ENCODE measurements around the gene CXCL9. TPM values are rescaled to one million over a fixed set of nuclear protein-coding genes. Genes with fewer than 3 reads are reported as not detected.
"Not testable (repeated sequence)": the region's sequence is repeated elsewhere in the genome, so short reads cannot be mapped to it uniquely, and the experiment has no call there.

Gene CXCL9
- polyA plus RNA-seq, 3 donors, result 0.46 to 0.95 (median 0.55) TPM

- Mint-ChIP-seq H3K27me3 (ENCODE audit: low read depth in 3 of 3) (peaks cover 0 to 2% (median 1%) of the 10 kb centered on the region in 3 donors), H3K4me1 (peaks cover 44% of the 10 kb centered on the region), H3K9me3 (no peaks in the 10 kb centered on the region), H3K27ac (no peak overlapping the region), H3K4me3 (no peak overlapping the region), H3K36me3 (no peaks in the 10 kb centered on the region)
- TF ChIP-seq, protein P1, sequence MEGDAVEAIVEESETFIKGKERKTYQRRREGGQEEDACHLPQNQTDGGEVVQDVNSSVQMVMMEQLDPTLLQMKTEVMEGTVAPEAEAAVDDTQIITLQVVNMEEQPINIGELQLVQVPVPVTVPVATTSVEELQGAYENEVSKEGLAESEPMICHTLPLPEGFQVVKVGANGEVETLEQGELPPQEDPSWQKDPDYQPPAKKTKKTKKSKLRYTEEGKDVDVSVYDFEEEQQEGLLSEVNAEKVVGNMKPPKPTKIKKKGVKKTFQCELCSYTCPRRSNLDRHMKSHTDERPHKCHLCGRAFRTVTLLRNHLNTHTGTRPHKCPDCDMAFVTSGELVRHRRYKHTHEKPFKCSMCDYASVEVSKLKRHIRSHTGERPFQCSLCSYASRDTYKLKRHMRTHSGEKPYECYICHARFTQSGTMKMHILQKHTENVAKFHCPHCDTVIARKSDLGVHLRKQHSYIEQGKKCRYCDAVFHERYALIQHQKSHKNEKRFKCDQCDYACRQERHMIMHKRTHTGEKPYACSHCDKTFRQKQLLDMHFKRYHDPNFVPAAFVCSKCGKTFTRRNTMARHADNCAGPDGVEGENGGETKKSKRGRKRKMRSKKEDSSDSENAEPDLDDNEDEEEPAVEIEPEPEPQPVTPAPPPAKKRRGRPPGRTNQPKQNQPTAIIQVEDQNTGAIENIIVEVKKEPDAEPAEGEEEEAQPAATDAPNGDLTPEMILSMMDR (IDR thresholded peaks at IDR 0.05), result no peak
- intact Hi-C loops (cut with micrococcal nuclease), result no loop called here
- no peaks in the 10 kb centered on the region for H3K36me3 ChIP-seq (replicated peaks in 1 of 2; ENCODE audit: control insufficient read depth in 1 of 2, insufficient read depth in 2 of 2, low read length in 2 of 2)
- H3K79me2 ChIP-seq (ENCODE audit: insufficient read depth, low read length), result no peaks in the 10 kb centered on the region
- H3K9ac ChIP-seq (ENCODE audit: insufficient read depth, low read length, poor library complexity, severe bottlenecking), result no peak overlapping the region
- H3K4me2 ChIP-seq (replicated peaks; ENCODE audit: extremely low read depth, low read length, poor library complexity, severe bottlenecking), result no peak overlapping the region
- no peak for DNase-seq
- H4K20me1 ChIP-seq (ENCODE audit: insufficient read depth, low read length), result no peaks in the 10 kb centered on the region
- H2AFZ ChIP-seq (ENCODE audit: insufficient read depth, low read depth, low read length, poor library complexity, severe bottlenecking), result no peak overlapping the region
- no peaks in the 10 kb centered on the region for H3K27me3 ChIP-seq (ENCODE audit: control insufficient read depth in 2 of 2, insufficient read depth in 2 of 2, low read length in 2 of 2)
- no peak overlapping the region for H3K27ac ChIP-seq (ENCODE audit: low read depth in 1 of 2, low read length in 2 of 2)
- no peaks in the 10 kb centered on the region for H3K9me3 ChIP-seq (replicated peaks in 1 of 2; ENCODE audit: control insufficient read depth in 1 of 2, insufficient read depth in 1 of 2, low read length in 2 of 2)
- H3K4me3 ChIP-seq (replicated peaks in 1 of 3; ENCODE audit: low read depth in 2 of 3, low read length in 3 of 3), result no peak overlapping the region
- H3K4me1 ChIP-seq (ENCODE audit: control insufficient read depth in 1 of 2, insufficient read depth in 2 of 2, low read length in 2 of 2), result peaks cover 18 to 25% of the 10 kb centered on the region in 2 donors
- WGBS (ENCODE audit: insufficient coverage), result 71% methylated on average over 1 of the region's 2 CpGs
These were observed 47.7 kb upstream of the CXCL9 start for GRCh38 chr4:76055016-76055415.

DNA sequence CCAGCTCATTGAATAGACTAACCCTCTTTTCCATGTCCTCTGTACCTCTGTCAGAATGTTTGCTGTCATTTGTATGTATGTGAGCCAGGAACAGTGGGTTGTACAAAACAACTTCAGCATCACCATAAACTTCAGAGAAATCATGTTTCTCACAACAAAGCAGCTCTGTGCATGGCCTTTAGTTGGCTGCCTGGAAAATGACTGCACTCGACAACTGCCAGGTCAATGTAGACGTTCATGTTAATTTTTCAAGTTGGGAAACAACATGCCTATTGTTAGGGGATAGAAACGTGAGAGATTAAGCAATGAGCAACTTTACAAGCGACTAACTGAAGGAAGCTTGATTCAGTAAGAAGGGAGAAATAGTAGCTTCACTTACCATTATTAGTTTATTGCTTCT is 46.4 kb upstream of the CXCL9 start:
- H2AFZ ChIP-seq (ENCODE audit: insufficient read depth, low read depth, low read length, poor library complexity, severe bottlenecking), result no peak overlapping the region
- Mint-ChIP-seq H3K27ac (no peak overlapping the region), H3K4me3 (no peak overlapping the region), H3K9me3 (peaks cover 0 to 7% (median 0%) of the 10 kb centered on the region in 7 donors), H3K27me3 (ENCODE audit: low read depth in 3 of 3) (peaks cover 0 to 2% (median 1%) of the 10 kb centered on the region in 3 donors), H3K4me1 (peaks cover 31% of the 10 kb centered on the region), H3K36me3 (no peaks in the 10 kb centered on the region)
- DNase-seq, result no peak
- no peak overlapping the region for H3K4me3 ChIP-seq (replicated peaks in 1 of 3; ENCODE audit: low read depth in 2 of 3, low read length in 3 of 3)
- H3K27me3 ChIP-seq (ENCODE audit: control insufficient read depth in 2 of 2, insufficient read depth in 2 of 2, low read length in 2 of 2), result no peaks in the 10 kb centered on the region
- H3K4me1 ChIP-seq (ENCODE audit: control insufficient read depth in 1 of 2, insufficient read depth in 2 of 2, low read length in 2 of 2), result peaks cover 9 to 12% of the 10 kb centered on the region in 2 donors
- peaks cover 0 to 5% of the 10 kb centered on the region in 2 donors for H3K9me3 ChIP-seq (replicated peaks in 1 of 2; ENCODE audit: control insufficient read depth in 1 of 2, insufficient read depth in 1 of 2, low read length in 2 of 2)
- H3K36me3 ChIP-seq (replicated peaks in 1 of 2; ENCODE audit: control insufficient read depth in 1 of 2, insufficient read depth in 2 of 2, low read length in 2 of 2), result no peaks in the 10 kb centered on the region
- H3K9ac ChIP-seq (ENCODE audit: insufficient read depth, low read length, poor library complexity, severe bottlenecking), result no peak overlapping the region
- intact Hi-C loops (cut with micrococcal nuclease), result no loop called here
- H3K79me2 ChIP-seq (ENCODE audit: insufficient read depth, low read length), result no peaks in the 10 kb centered on the region
- no peak overlapping the region for H3K27ac ChIP-seq (ENCODE audit: low read depth in 1 of 2, low read length in 2 of 2)
- no peak overlapping the region for H3K4me2 ChIP-seq (replicated peaks; ENCODE audit: extremely low read depth, low read length, poor library complexity, severe bottlenecking)
- H4K20me1 ChIP-seq (ENCODE audit: insufficient read depth, low read length), result no peaks in the 10 kb centered on the region
- WGBS (ENCODE audit: insufficient coverage), result no CpG with 5 or more reads among the region's 4 CpGs
- TF ChIP-seq, protein P1 (IDR thresholded peaks at IDR 0.05), result no peak

DNA sequence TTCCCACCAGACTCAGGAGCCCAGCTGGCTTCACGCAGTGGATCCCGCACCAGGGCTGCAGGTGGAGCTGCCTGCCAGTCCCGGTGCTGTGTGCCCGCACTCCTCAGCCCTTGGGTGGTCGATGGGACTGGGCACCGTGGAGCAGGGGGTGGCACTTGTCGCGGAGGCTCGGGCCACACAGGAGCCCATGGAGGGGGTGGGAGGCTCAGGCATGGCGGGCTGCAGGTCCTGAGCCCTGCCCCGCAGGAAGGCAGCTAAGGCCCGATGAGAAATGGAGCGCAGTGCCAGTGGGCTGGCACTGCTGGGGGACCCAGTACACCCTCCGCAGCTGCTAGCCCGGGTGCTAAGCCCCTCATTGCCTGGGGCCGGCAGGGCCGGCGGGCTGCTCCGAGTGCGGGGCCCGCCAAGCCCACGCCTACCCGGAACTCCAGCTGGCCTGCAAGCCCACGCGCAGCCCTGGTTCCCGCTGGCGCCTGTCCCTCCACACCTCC is 43.3 kb upstream of the CXCL9 start:
- H3K36me3 Mint-ChIP-seq, result not testable (repeated sequence)

More for the DNA sequence above, 43.3 kb upstream of the CXCL9 start:
- H3K9me3 Mint-ChIP-seq; H3K27me3 Mint-ChIP-seq (ENCODE audit: low read depth in 3 of 3); H4K20me1 ChIP-seq (ENCODE audit: insufficient read depth, low read length); H3K27ac Mint-ChIP-seq; H3K4me3 Mint-ChIP-seq; intact Hi-C loops (cut with micrococcal nuclease); DNase-seq; H3K4me3 ChIP-seq (replicated peaks in 1 of 3; ENCODE audit: low read depth in 2 of 3, low read length in 3 of 3); H3K36me3 ChIP-seq (replicated peaks in 1 of 2; ENCODE audit: control insufficient read depth in 1 of 2, insufficient read depth in 2 of 2, low read length in 2 of 2); H3K9me3 ChIP-seq (replicated peaks in 1 of 2; ENCODE audit: control insufficient read depth in 1 of 2, insufficient read depth in 1 of 2, low read length in 2 of 2); H2AFZ ChIP-seq (ENCODE audit: insufficient read depth, low read depth, low read length, poor library complexity, severe bottlenecking); H3K27ac ChIP-seq (ENCODE audit: low read depth in 1 of 2, low read length in 2 of 2); H3K4me2 ChIP-seq (replicated peaks; ENCODE audit: extremely low read depth, low read length, poor library complexity, severe bottlenecking); H3K4me1 ChIP-seq (ENCODE audit: control insufficient read depth in 1 of 2, insufficient read depth in 2 of 2, low read length in 2 of 2); H3K79me2 ChIP-seq (ENCODE audit: insufficient read depth, low read length); H3K9ac ChIP-seq (ENCODE audit: insufficient read depth, low read length, poor library complexity, severe bottlenecking); H3K27me3 ChIP-seq (ENCODE audit: control insufficient read depth in 2 of 2, insufficient read depth in 2 of 2, low read length in 2 of 2): not testable (repeated sequence)
- 93% methylated on average over 18 of the region's 27 CpGs for WGBS (ENCODE audit: insufficient coverage)
- H3K4me1 Mint-ChIP-seq, result peaks cover 21% of the 10 kb centered on the region
